ENCODE data around the gene CYB5RL.

Gene CYB5RL

GRCh38 chr1:54157401-54157800 lies 42.4 kb downstream of the CYB5RL start:
- Histone ChIP-seq H3K9me3 (ENCODE audit: control insufficient read depth, insufficient read depth, low read depth, low read length) (no peaks in the 10 kb centered on the region), H3K4me3 (ENCODE audit: low read depth, low read length) (no peak overlapping the region), H3K4me1 (ENCODE audit: control insufficient read depth, insufficient read depth, low read length) (peaks cover 10% of the 10 kb centered on the region), H3K9ac (ENCODE audit: low read length) (no peak overlapping the region), H3K27ac (ENCODE audit: low read depth, low read length) (no peak overlapping the region), H3K27me3 (ENCODE audit: control insufficient read depth, insufficient read depth, low read length) (no peaks in the 10 kb centered on the region), H3K36me3 (ENCODE audit: control insufficient read depth, insufficient read depth, low read length) (no peaks in the 10 kb centered on the region)

DNA sequence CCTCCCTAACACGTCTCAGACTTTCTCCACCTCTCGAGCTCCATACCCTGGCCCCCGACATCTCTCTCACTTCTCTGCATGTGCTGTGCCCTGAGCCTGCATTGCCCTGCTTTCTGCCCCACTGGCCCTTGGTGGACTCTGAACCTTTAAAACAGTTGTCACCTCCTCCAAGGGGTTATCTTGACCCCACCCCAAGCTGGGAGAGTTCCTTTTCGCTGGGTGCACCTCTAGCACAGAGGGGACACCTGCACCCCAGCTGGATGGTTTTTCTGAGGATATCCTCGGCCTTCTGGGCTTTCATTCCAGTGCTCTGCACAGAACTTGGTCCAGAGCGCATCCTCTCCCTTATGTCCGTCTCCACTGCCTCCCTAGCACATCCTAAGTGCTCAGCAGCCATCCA lies 42.8 kb downstream of the CYB5RL start:
- no peaks in the 10 kb centered on the region for H3K27me3 ChIP-seq (ENCODE audit: control insufficient read depth, insufficient read depth, low read length)
- no peaks in the 10 kb centered on the region for H3K36me3 ChIP-seq (ENCODE audit: control insufficient read depth, insufficient read depth, low read length)
- H3K4me3 ChIP-seq (ENCODE audit: low read depth, low read length), result no peak overlapping the region
- H3K4me1 ChIP-seq (ENCODE audit: control insufficient read depth, insufficient read depth, low read length), result peaks cover 10% of the 10 kb centered on the region
- H3K9ac ChIP-seq (ENCODE audit: low read length), result no peak overlapping the region
- H3K9me3 ChIP-seq (ENCODE audit: control insufficient read depth, insufficient read depth, low read depth, low read length), result no peaks in the 10 kb centered on the region
- no peak overlapping the region for H3K27ac ChIP-seq (ENCODE audit: low read depth, low read length)

GRCh38 chr1:54156201-54156600 lies 43.6 kb downstream of the CYB5RL start:
- H3K36me3 ChIP-seq (ENCODE audit: control insufficient read depth, insufficient read depth, low read length), result no peaks in the 10 kb centered on the region
- H3K4me3 ChIP-seq (ENCODE audit: low read depth, low read length), result no peak overlapping the region
- peaks cover 10% of the 10 kb centered on the region for H3K4me1 ChIP-seq (ENCODE audit: control insufficient read depth, insufficient read depth, low read length)
- no peaks in the 10 kb centered on the region for H3K9me3 ChIP-seq (ENCODE audit: control insufficient read depth, insufficient read depth, low read depth, low read length)
- no peak overlapping the region for H3K27ac ChIP-seq (ENCODE audit: low read depth, low read length)
- no peaks in the 10 kb centered on the region for H3K27me3 ChIP-seq (ENCODE audit: control insufficient read depth, insufficient read depth, low read length)
- H3K9ac ChIP-seq (ENCODE audit: low read length), result no peak overlapping the region

DNA sequence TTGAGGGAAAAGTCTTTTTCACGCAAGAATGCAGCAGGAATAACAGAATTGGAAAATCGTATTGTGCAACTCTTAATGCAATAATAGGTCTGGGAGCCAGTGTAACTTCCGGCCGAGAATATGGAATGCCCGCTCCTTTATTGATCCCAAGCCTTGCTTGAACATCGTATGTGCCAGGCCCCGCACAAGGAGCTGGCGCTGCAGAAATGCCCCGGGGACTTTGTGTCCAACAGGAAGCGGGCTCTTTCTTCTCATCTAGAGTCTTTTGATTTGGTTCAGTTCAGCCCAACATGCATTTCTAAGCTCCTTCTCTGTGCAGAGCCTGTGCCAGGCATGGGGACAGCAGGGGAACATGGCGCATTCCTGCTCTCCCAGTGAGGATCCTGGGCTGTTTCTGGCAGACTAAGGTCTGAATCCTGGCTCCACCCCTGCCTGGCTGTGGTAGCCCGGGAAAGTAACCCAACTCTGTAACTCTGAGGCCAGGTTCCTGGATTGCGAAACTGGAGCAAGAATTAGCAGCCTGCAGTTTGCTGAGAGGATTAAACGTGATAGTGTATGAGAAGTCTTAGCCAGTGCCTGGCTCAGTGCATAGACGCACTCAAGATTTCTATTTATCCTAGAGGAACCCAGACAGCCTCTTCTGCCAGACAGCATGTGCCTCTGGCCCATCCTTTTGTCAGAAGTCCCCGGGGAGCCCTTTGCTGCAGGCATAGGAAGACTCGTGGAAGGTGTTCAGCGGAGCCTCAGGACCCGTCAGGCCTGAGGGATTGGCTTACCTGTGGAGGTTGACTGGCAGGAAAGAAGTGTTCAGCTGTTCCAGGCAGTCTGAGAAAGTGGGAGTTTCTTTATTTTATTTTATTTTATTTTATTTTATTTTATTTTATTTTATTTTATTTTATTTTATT lies 46.0 kb downstream of the CYB5RL start:
- H3K4me1 ChIP-seq (ENCODE audit: control insufficient read depth, insufficient read depth, low read length), result peaks cover 10% of the 10 kb centered on the region
- H3K4me3 ChIP-seq (ENCODE audit: low read depth, low read length), result no peak overlapping the region
- H3K27ac ChIP-seq (ENCODE audit: low read depth, low read length), result no peak overlapping the region
- H3K9ac ChIP-seq (ENCODE audit: low read length), result no peak overlapping the region
- H3K36me3 ChIP-seq (ENCODE audit: control insufficient read depth, insufficient read depth, low read length), result no peaks in the 10 kb centered on the region
- H3K9me3 ChIP-seq (ENCODE audit: control insufficient read depth, insufficient read depth, low read depth, low read length), result no peaks in the 10 kb centered on the region
- no peaks in the 10 kb centered on the region; the same call in 1 of the 2 replicates for H3K27me3 ChIP-seq (ENCODE audit: control insufficient read depth, insufficient read depth, low read length)

GRCh38 chr1:54152696-54153095 lies 47.1 kb downstream of the CYB5RL start, which contains the start of gene CDCP2:
CDCP2 (minus strand) TSS chr1:54153000; CDS start chr1:54152922, 78 bp downstream.
- H3K4me3 ChIP-seq (ENCODE audit: low read depth, low read length), result no peak within 1 kb of the TSS
- H3K9me3 ChIP-seq (ENCODE audit: control insufficient read depth, insufficient read depth, low read depth, low read length), result no peaks in the 10 kb centered on the region
- no peak within 1 kb of the TSS for H3K9ac ChIP-seq (ENCODE audit: low read length)
- H3K36me3 ChIP-seq (ENCODE audit: control insufficient read depth, insufficient read depth, low read length), result no peaks in the 10 kb centered on the region
- peaks cover 10% of the 10 kb centered on the region for H3K4me1 ChIP-seq (ENCODE audit: control insufficient read depth, insufficient read depth, low read length)
- no peaks in the 10 kb centered on the region; the same call in 1 of the 2 replicates for H3K27me3 ChIP-seq (ENCODE audit: control insufficient read depth, insufficient read depth, low read length)
- no peak within 1 kb of the TSS for H3K27ac ChIP-seq (ENCODE audit: low read depth, low read length)

DNA sequence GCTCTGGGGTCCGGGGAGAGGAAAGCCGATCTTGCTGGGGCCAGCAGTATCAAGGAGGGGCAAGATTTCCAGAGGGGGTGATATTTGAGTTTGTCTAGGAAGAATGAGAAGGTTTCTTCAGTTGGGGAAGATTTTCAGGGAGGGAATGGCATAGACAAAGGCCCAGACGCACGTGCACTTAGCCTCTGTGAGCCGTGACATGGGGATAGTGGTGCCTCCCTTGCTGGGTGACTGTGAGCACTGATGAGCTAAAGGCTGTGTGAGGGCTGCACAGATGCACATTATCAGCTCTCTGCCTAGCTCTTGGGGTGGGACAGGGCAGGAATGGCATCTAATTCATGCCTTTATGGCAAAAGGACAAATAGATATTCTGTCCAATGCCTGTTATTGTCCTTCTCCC lies 48.8 kb downstream of the CYB5RL start:
- peaks cover 10% of the 10 kb centered on the region for H3K4me1 ChIP-seq (ENCODE audit: control insufficient read depth, insufficient read depth, low read length)
- no peak overlapping the region for H3K27ac ChIP-seq (ENCODE audit: low read depth, low read length)
- no peak overlapping the region for H3K9ac ChIP-seq (ENCODE audit: low read length)
- no peaks in the 10 kb centered on the region; the same call in 1 of the 2 replicates for H3K27me3 ChIP-seq (ENCODE audit: control insufficient read depth, insufficient read depth, low read length)
- no peaks in the 10 kb centered on the region for H3K9me3 ChIP-seq (ENCODE audit: control insufficient read depth, insufficient read depth, low read depth, low read length)
- H3K4me3 ChIP-seq (ENCODE audit: low read depth, low read length), result no peak overlapping the region
- H3K36me3 ChIP-seq (ENCODE audit: control insufficient read depth, insufficient read depth, low read length), result no peaks in the 10 kb centered on the region
